Iris pigment epithelial cell (primary cell): ENCODE results near the gene GPR152.
"Not testable (repeated sequence)": the region's sequence is repeated elsewhere in the genome, so short reads cannot be mapped to it uniquely, and the experiment has no call there.

Experiments
- DNase-seq: peaks from one replicate; pipeline ENCODE4 v3.0.0-alpha.2; 2011; ENCODE audit warnings: low read depth

Gene GPR152

GRCh38 chr11:67409261-67409666 lies 43.3 kb downstream of the GPR152 start:
- DNase-seq: no peak

GRCh38 chr11:67408437-67409200 lies 43.9 kb downstream of the GPR152 start:
- DNase-seq: no peak

- no peak for DNase-seq
These were observed 44.8 kb downstream of the GPR152 start for GRCh38 chr11:67407688-67408163.

- no peak for DNase-seq
These were observed 45.4 kb downstream of the GPR152 start for GRCh38 chr11:67406969-67407687.

- DNase-seq: no peak
These were observed 46.0 kb downstream of the GPR152 start for GRCh38 chr11:67406420-67406968.

GRCh38 chr11:67405688-67406339 lies 46.7 kb downstream of the GPR152 start:
- no peak for DNase-seq

- DNase-seq: no peak
These were observed 47.3 kb downstream of the GPR152 start for GRCh38 chr11:67405196-67405567.

GRCh38 chr11:67404515-67405195 lies 47.9 kb downstream of the GPR152 start:
- no peak for DNase-seq

- DNase-seq: not testable (repeated sequence)
These were observed 49.4 kb downstream of the GPR152 start for GRCh38 chr11:67403085-67403484.

GRCh38 chr11:67402192-67402839 lies 50.2 kb downstream of the GPR152 start:
- not testable (repeated sequence) for DNase-seq

GRCh38 chr11:67401495-67402191 lies 50.9 kb downstream of the GPR152 start, which contains the start of gene PPP1CA:
TSS of gene PPP1CA (minus strand) at chr11:67401858. CDS start at chr11:67401782, 76 bp downstream.
- DNase-seq: peak; percentile 85
